ENCODE measurements around the gene NUDT6.

NUDT6 gene

DNA sequence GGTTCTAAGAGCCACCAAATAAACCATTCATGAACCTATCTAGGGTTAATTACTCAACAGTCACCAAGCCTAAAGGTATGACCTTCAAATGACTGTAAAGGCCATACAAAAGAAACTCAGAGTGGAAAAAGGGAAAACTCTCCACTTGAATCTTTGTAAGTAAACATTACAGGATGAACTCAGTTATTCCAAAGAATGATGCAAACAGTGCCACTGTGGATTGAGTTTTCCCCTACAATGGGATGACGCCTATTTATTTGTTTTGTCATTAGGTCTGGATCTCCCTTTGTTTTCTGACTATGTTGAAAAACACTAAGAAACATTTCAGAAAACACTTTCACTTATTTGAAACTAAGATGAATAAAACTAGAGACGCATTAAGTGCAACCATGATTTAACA is 12.7 kb downstream of the NUDT6 start:
- TF ChIP-seq, protein P1, sequence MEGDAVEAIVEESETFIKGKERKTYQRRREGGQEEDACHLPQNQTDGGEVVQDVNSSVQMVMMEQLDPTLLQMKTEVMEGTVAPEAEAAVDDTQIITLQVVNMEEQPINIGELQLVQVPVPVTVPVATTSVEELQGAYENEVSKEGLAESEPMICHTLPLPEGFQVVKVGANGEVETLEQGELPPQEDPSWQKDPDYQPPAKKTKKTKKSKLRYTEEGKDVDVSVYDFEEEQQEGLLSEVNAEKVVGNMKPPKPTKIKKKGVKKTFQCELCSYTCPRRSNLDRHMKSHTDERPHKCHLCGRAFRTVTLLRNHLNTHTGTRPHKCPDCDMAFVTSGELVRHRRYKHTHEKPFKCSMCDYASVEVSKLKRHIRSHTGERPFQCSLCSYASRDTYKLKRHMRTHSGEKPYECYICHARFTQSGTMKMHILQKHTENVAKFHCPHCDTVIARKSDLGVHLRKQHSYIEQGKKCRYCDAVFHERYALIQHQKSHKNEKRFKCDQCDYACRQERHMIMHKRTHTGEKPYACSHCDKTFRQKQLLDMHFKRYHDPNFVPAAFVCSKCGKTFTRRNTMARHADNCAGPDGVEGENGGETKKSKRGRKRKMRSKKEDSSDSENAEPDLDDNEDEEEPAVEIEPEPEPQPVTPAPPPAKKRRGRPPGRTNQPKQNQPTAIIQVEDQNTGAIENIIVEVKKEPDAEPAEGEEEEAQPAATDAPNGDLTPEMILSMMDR (IDR thresholded peaks at IDR 0.05; ENCODE audit: extremely low read depth, insufficient read depth, missing control alignments) = no peak
- DNase-seq (ENCODE audit: low spot score) = no peak
- in situ Hi-C loops (cut with MboI; ENCODE audit: low pct_unique_long_range_greater_than_20kb, low sequenced_read_pairs, unreplicated experiment) = loop anchor here (10.0 to 25.0 kb wide), 2 partner anchors 155 to 297 kb away; partner anchors contain the start of gene IL21

DNA sequence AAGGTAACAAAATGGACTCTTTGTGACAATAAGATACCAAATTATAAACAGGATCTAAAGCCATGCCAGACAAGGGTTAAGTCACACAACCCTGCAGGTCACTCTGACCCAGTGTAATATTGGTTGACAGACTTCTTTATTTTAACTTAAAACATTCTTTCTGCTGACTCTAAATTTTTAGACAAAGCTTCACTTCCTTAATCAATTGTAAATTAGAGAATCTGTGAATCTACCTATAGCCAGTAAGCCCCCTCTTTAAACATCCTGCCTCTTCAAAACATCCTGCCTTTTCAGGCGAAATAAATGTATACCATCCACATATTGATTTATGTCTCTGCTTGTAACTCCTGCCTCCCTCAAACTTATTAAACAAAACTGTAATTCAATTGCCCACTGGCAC is 14.2 kb downstream of the NUDT6 start:
- TF ChIP-seq, protein P1 (IDR thresholded peaks at IDR 0.05; ENCODE audit: extremely low read depth, insufficient read depth, missing control alignments) = no peak
- in situ Hi-C loops (cut with MboI; ENCODE audit: low pct_unique_long_range_greater_than_20kb, low sequenced_read_pairs, unreplicated experiment) = loop anchor here (25.0 kb wide), 1 partner anchor 296 kb away; the partner anchor contains the start of gene IL21
- DNase-seq (ENCODE audit: low spot score) = no peak

DNA sequence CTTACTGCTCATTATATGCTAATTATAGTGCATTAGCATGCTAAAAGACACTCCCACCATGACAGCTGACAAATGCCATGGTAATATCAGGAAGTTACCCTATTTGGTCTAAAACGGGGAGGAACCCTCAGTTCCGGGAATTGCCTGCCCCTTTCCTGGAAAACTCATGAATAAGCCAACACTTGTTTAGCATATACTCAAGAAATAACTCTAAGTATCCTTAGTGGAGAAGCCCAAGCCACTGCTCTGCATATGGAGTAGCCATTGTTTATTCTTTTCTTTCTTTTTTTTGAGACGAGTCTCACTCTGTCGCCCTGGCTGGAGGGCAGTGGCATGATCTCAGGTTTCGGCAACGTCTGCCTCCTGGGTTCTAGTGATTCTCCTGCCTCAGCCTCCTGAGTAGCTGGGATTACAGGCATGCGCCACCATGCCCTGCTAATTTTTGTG is 15.5 kb downstream of the NUDT6 start:
- no peak for DNase-seq (ENCODE audit: low spot score)
- TF ChIP-seq, protein P1 (IDR thresholded peaks at IDR 0.05; ENCODE audit: extremely low read depth, insufficient read depth, missing control alignments) = no peak
- in situ Hi-C loops (cut with MboI; ENCODE audit: low pct_unique_long_range_greater_than_20kb, low sequenced_read_pairs, unreplicated experiment) = loop anchor here (25.0 kb wide), 1 partner anchor 295 kb away; the partner anchor contains the start of gene IL21

DNA sequence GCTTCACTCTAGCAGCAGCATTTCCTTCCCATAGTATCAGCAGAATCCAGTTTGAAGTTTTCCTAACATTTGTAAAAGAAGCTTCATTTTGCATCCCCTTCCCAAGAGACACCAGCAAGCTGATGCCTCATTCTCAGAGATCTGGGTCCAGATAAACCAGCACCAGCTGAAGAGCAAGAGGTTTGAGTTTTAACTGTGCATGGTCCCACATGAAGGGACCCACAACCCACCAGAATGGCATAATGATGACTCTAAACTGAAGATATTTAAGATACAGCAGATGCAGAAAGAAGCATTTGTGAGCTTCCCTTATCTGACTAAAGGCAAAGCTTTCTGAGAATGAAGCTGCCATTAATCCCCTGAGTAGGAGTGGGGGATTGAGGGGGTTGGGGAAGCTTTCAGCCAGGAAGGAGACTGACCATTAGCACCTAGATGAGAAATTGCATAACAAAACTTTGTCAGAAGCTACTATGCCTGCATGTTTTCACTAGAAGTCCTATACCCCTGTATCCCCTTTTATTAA is 18.6 kb downstream of the NUDT6 start:
- in situ Hi-C loops (cut with MboI; ENCODE audit: low pct_unique_long_range_greater_than_20kb, low sequenced_read_pairs, unreplicated experiment) = loop anchor here (25.0 kb wide), 1 partner anchor 292 kb away; the partner anchor contains the start of gene IL21

DNA sequence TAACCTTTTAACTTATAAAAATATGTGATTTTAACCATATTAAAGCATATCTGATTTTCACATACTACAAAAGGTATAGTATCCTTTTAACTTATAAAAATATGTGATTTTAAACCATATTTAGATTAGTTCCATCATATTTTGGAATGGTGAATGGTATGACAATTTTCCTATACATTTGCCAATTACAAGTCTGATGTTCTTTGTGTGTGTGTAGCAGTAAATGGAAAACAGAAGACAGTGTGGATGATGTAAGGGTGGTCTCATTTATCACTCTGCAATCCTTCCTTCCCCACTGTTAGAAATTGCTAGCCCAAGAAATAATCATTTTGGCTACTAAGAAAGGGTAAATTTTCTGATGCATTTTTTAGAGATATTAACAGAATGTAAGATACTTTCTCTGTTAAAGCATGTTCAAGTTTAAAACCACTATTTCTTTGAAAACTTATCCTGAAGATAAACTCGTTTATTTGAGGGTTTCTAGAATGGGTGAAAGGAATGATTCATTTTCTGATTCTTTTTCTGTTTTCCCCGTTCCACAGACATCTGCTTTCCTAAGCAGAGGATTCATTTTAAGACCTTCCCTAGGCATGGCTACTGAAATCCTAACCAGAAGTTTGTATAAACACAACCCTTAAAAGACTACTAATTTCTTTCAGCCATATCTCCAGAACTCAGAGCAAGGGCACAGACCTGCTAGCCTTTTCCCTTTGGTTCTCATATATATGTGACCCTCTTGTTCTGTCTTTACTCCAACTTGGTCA is 21.0 kb downstream of the NUDT6 start:
- TF ChIP-seq, protein P1 (IDR thresholded peaks at IDR 0.05; ENCODE audit: extremely low read depth, insufficient read depth, missing control alignments) = no peak
- in situ Hi-C loops (cut with MboI; ENCODE audit: low pct_unique_long_range_greater_than_20kb, low sequenced_read_pairs, unreplicated experiment) = loop anchor here (25.0 kb wide), 1 partner anchor 289 kb away; the partner anchor contains the start of gene IL21
- DNase-seq (ENCODE audit: low spot score) = no peak

More for the DNA sequence above, 18.6 kb downstream of the NUDT6 start:
- TF ChIP-seq, protein P1 (IDR thresholded peaks at IDR 0.05; ENCODE audit: extremely low read depth, insufficient read depth, missing control alignments) = no peak
- DNase-seq (ENCODE audit: low spot score) = no peak

DNA sequence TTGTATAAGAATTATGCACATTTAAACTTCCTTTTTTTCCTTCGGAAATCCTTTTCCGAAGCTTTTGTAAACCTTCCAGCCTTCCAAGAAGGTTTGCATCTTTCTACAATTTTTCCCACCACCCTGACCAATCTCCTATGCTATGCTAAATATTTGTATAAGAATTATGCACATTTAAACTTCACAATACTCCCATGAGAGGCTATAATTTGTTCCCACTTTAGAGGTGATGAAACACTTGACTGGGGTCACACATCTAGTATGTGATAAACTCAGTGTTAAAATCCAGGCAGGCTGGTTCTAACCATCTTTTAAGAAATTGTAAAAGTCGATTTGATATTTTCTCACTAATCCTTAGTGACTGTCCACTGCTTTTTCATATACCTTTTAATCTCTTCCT is 22.1 kb downstream of the NUDT6 start:
- TF ChIP-seq, protein P1 (IDR thresholded peaks at IDR 0.05; ENCODE audit: extremely low read depth, insufficient read depth, missing control alignments) = no peak
- in situ Hi-C loops (cut with MboI; ENCODE audit: low pct_unique_long_range_greater_than_20kb, low sequenced_read_pairs, unreplicated experiment) = loop anchor here (25.0 kb wide), 1 partner anchor 288 kb away; the partner anchor contains the start of gene IL21
- no peak for DNase-seq (ENCODE audit: low spot score)
